ENCODE results near the gene PACRG.

PACRG gene

GRCh38 chr6:163026893-163027292, 299.1 kb downstream of the PACRG start:
- Histone ChIP-seq H2BK15ac (ENCODE audit: low read depth, poor library complexity, severe bottlenecking) (no peak overlapping the region), H2BK120ac (ENCODE audit: low read depth, low read length) (no peak overlapping the region), H3K4ac (ENCODE audit: low read depth in 1 of 2, low read length in 2 of 2) (no peak overlapping the region), H2BK5ac (ENCODE audit: low read depth, low read length, poor library complexity, severe bottlenecking) (no peak overlapping the region), H3K14ac (ENCODE audit: low read length in 2 of 2) (no peak overlapping the region), H3K27me3 (ENCODE audit: control insufficient read depth in 1 of 2, insufficient read depth in 1 of 2, low read length in 2 of 2) (no peaks in the 10 kb centered on the region), H3K4me2 (ENCODE audit: low read length, poor library complexity, severe bottlenecking) (no peak overlapping the region), H3K27ac (ENCODE audit: low read length, poor library complexity, severe bottlenecking) (no peak overlapping the region), H3K9me3 (ENCODE audit: control insufficient read depth, low read length) (peaks cover 28% of the 10 kb centered on the region), H3K9ac (ENCODE audit: low read length) (no peak overlapping the region), H3K36me3 (ENCODE audit: control insufficient read depth in 1 of 2, insufficient read depth in 2 of 2, low read depth in 1 of 2, low read length in 2 of 2) (no peaks in the 10 kb centered on the region), H2AFZ (ENCODE audit: low read depth, low read length) (no peak overlapping the region), H3K4me1 (ENCODE audit: control insufficient read depth, insufficient read depth, low read depth, low read length) (peaks cover 2% of the 10 kb centered on the region), H2BK12ac (ENCODE audit: low read length in 2 of 2) (no peak overlapping the region), H4K8ac (ENCODE audit: low read length) (no peak overlapping the region), H4K91ac (ENCODE audit: low read length) (no peak overlapping the region), H3K23ac (ENCODE audit: low read length in 2 of 2) (no peak overlapping the region), H3K4me3 (ENCODE audit: insufficient read depth in 1 of 2, low read depth in 1 of 2, low read length in 2 of 2) (no peak overlapping the region), H3K79me1 (replicated peaks; ENCODE audit: low read length, poor library complexity, severe bottlenecking) (no peaks in the 10 kb centered on the region), H2AK5ac (ENCODE audit: low read length, severe bottlenecking) (no peak overlapping the region), H3K18ac (ENCODE audit: low read depth in 1 of 2, low read length in 2 of 2) (no peak overlapping the region)
- no peak for DNase-seq
- WGBS = 79% methylated on average over 2 of the region's 4 CpGs

- Histone ChIP-seq H3K27me3 (ENCODE audit: control insufficient read depth in 1 of 2, insufficient read depth in 1 of 2, low read length in 2 of 2) (no peaks in the 10 kb centered on the region), H3K18ac (ENCODE audit: low read depth in 1 of 2, low read length in 2 of 2) (no peak overlapping the region), H3K4me1 (ENCODE audit: control insufficient read depth, insufficient read depth, low read depth, low read length) (peaks cover 2% of the 10 kb centered on the region), H2BK15ac (ENCODE audit: low read depth, poor library complexity, severe bottlenecking) (no peak overlapping the region), H4K91ac (ENCODE audit: low read length) (no peak overlapping the region), H3K9me3 (ENCODE audit: control insufficient read depth, low read length) (peaks cover 16% of the 10 kb centered on the region), H2BK12ac (ENCODE audit: low read length in 2 of 2) (no peak overlapping the region), H3K4me2 (ENCODE audit: low read length, poor library complexity, severe bottlenecking) (no peak overlapping the region), H3K27ac (ENCODE audit: low read length, poor library complexity, severe bottlenecking) (no peak overlapping the region), H4K8ac (ENCODE audit: low read length) (no peak overlapping the region), H3K36me3 (ENCODE audit: control insufficient read depth in 1 of 2, insufficient read depth in 2 of 2, low read depth in 1 of 2, low read length in 2 of 2) (no peaks in the 10 kb centered on the region), H2BK120ac (ENCODE audit: low read depth, low read length) (no peak overlapping the region), H2AK5ac (ENCODE audit: low read length, severe bottlenecking) (no peak overlapping the region), H3K4me3 (ENCODE audit: insufficient read depth in 1 of 2, low read depth in 1 of 2, low read length in 2 of 2) (no peak overlapping the region), H3K23ac (ENCODE audit: low read length in 2 of 2) (no peak overlapping the region), H2AFZ (ENCODE audit: low read depth, low read length) (no peak overlapping the region), H3K4ac (ENCODE audit: low read depth in 1 of 2, low read length in 2 of 2) (no peak overlapping the region), H3K14ac (ENCODE audit: low read length in 2 of 2) (no peak overlapping the region), H3K79me1 (replicated peaks; ENCODE audit: low read length, poor library complexity, severe bottlenecking) (no peaks in the 10 kb centered on the region), H2BK5ac (ENCODE audit: low read depth, low read length, poor library complexity, severe bottlenecking) (no peak overlapping the region), H3K9ac (ENCODE audit: low read length) (no peak overlapping the region)
- WGBS = 90% methylated on average over 1 of the region's 1 CpG
- DNase-seq = no peak
Observed at GRCh38 chr6:163030980-163031379, 303.2 kb downstream of the PACRG start.

GRCh38 chr6:163031931-163032330, 304.2 kb downstream of the PACRG start:
- no peak overlapping the region for H3K9ac ChIP-seq (ENCODE audit: low read length)
- no peak overlapping the region for H3K14ac ChIP-seq (ENCODE audit: low read length in 2 of 2)
- no peak overlapping the region for H3K18ac ChIP-seq (ENCODE audit: low read depth in 1 of 2, low read length in 2 of 2)
- H3K4me1 ChIP-seq (ENCODE audit: control insufficient read depth, insufficient read depth, low read depth, low read length) = peaks cover 2% of the 10 kb centered on the region
- no peak overlapping the region for H2BK120ac ChIP-seq (ENCODE audit: low read depth, low read length)
- no peak overlapping the region for H3K4me3 ChIP-seq (ENCODE audit: insufficient read depth in 1 of 2, low read depth in 1 of 2, low read length in 2 of 2)
- H2BK5ac ChIP-seq (ENCODE audit: low read depth, low read length, poor library complexity, severe bottlenecking) = no peak overlapping the region
- H2BK12ac ChIP-seq (ENCODE audit: low read length in 2 of 2) = no peak overlapping the region
- DNase-seq = no peak
- H2AFZ ChIP-seq (ENCODE audit: low read depth, low read length) = no peak overlapping the region
- H2AK5ac ChIP-seq (ENCODE audit: low read length, severe bottlenecking) = no peak overlapping the region
- 60% methylated on average over 1 of the region's 1 CpG for WGBS
- H3K27ac ChIP-seq (ENCODE audit: low read length, poor library complexity, severe bottlenecking) = no peak overlapping the region
- no peaks in the 10 kb centered on the region for H3K36me3 ChIP-seq (ENCODE audit: control insufficient read depth in 1 of 2, insufficient read depth in 2 of 2, low read depth in 1 of 2, low read length in 2 of 2)
- H3K23ac ChIP-seq (ENCODE audit: low read length in 2 of 2) = no peak overlapping the region
- H3K79me1 ChIP-seq (replicated peaks; ENCODE audit: low read length, poor library complexity, severe bottlenecking) = no peaks in the 10 kb centered on the region
- H3K27me3 ChIP-seq (ENCODE audit: control insufficient read depth in 1 of 2, insufficient read depth in 1 of 2, low read length in 2 of 2) = no peaks in the 10 kb centered on the region
- H3K4me2 ChIP-seq (ENCODE audit: low read length, poor library complexity, severe bottlenecking) = no peak overlapping the region
- no peak overlapping the region for H2BK15ac ChIP-seq (ENCODE audit: low read depth, poor library complexity, severe bottlenecking)
- H4K8ac ChIP-seq (ENCODE audit: low read length) = no peak overlapping the region
- no peak overlapping the region for H3K4ac ChIP-seq (ENCODE audit: low read depth in 1 of 2, low read length in 2 of 2)
- H3K9me3 ChIP-seq (ENCODE audit: control insufficient read depth, low read length) = peaks cover 13% of the 10 kb centered on the region
- H4K91ac ChIP-seq (ENCODE audit: low read length) = no peak overlapping the region

DNA sequence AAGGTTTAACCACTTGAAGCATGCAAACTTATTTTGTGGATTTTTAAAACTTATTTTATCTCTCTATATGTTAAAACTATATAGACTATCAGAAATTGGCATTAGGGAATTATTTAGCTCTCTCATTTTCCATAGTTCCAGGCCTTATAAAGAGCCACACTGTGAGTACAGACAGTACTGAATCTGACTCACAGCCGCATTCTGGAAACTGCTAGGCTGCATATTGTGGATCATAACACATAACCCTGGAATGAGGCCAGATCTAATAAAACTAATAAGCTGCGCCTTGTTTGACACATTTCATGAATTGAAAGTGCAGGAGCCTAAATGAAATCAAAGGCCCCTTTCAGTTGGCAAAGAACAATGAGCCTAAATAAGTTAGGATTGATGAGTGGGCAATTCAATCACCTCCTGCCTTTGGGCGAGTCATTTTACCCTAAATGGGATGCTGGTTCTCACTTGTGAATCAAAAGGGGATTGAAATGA, 308.4 kb downstream of the PACRG start:
- Histone ChIP-seq H3K79me1 (replicated peaks; ENCODE audit: low read length, poor library complexity, severe bottlenecking) (no peaks in the 10 kb centered on the region), H3K23ac (ENCODE audit: low read length in 2 of 2) (no peak overlapping the region), H3K14ac (ENCODE audit: low read length in 2 of 2) (no peak overlapping the region), H4K91ac (ENCODE audit: low read length) (no peak overlapping the region), H4K8ac (ENCODE audit: low read length) (no peak overlapping the region), H3K4me2 (ENCODE audit: low read length, poor library complexity, severe bottlenecking) (no peak overlapping the region), H3K4me3 (ENCODE audit: insufficient read depth in 1 of 2, low read depth in 1 of 2, low read length in 2 of 2) (no peak overlapping the region), H3K36me3 (ENCODE audit: control insufficient read depth in 1 of 2, insufficient read depth in 2 of 2, low read depth in 1 of 2, low read length in 2 of 2) (no peaks in the 10 kb centered on the region), H2AK5ac (ENCODE audit: low read length, severe bottlenecking) (no peak overlapping the region), H3K9ac (ENCODE audit: low read length) (no peak overlapping the region), H3K4ac (ENCODE audit: low read depth in 1 of 2, low read length in 2 of 2) (no peak overlapping the region), H3K27me3 (ENCODE audit: control insufficient read depth in 1 of 2, insufficient read depth in 1 of 2, low read length in 2 of 2) (no peaks in the 10 kb centered on the region), H2BK120ac (ENCODE audit: low read depth, low read length) (no peak overlapping the region), H3K18ac (ENCODE audit: low read depth in 1 of 2, low read length in 2 of 2) (no peak overlapping the region), H3K9me3 (ENCODE audit: control insufficient read depth, low read length) (peaks cover 13% of the 10 kb centered on the region), H3K27ac (ENCODE audit: low read length, poor library complexity, severe bottlenecking) (no peak overlapping the region), H3K4me1 (ENCODE audit: control insufficient read depth, insufficient read depth, low read depth, low read length) (no peaks in the 10 kb centered on the region), H2BK12ac (ENCODE audit: low read length in 2 of 2) (no peak overlapping the region), H2BK5ac (ENCODE audit: low read depth, low read length, poor library complexity, severe bottlenecking) (no peak overlapping the region), H2AFZ (ENCODE audit: low read depth, low read length) (no peak overlapping the region), H2BK15ac (ENCODE audit: low read depth, poor library complexity, severe bottlenecking) (no peak overlapping the region)
- WGBS = 86% methylated on average over 3 of the region's 3 CpGs
- DNase-seq = no peak
